Nephron (organoid): ENCODE data around the gene CLCA1.

Experiments
- H3K27ac Mint-ChIP-seq, 3 experiments: 2 replicates each; pipeline ENCODE4 v1.8.0; 2020; ENCODE audit warnings: mixed read lengths in 3 of 3, mild to moderate bottlenecking in 2 of 3, moderate library complexity in 1 of 3
- H3K27me3 Mint-ChIP-seq: 2 replicates; pipeline ENCODE4 v1.8.0; 2021; ENCODE audit warnings: low read depth, mild to moderate bottlenecking, moderate library complexity, mixed read lengths
- H3K36me3 Mint-ChIP-seq: 2 replicates; pipeline ENCODE4 v1.8.0; 2020; ENCODE audit warnings: low read depth, mixed read lengths
- H3K4me1 Mint-ChIP-seq: 2 replicates; pipeline ENCODE4 v1.8.0; 2020; ENCODE audit warnings: mixed read lengths
- H3K4me3 Mint-ChIP-seq, 3 experiments: 2 replicates each; pipeline ENCODE4 v1.8.0; 2020; ENCODE audit warnings: mild to moderate bottlenecking in 3 of 3, mixed read lengths in 3 of 3, moderate library complexity in 2 of 3
- H3K9me3 Mint-ChIP-seq: 2 replicates; pipeline ENCODE4 v1.8.0; 2020; ENCODE audit warnings: mixed read lengths
- TF ChIP-seq, protein P1 (sequence below), 3 experiments: fragments of 200-600 bp; sonication (generic); IDR thresholded peaks; one replicate each; pipeline ENCODE4 v1.5.0; 2021; ENCODE audit warnings: antibody characterized with exemption in 3 of 3; ENCODE audit not compliant: unreplicated experiment in 3 of 3

Gene CLCA1

DNA sequence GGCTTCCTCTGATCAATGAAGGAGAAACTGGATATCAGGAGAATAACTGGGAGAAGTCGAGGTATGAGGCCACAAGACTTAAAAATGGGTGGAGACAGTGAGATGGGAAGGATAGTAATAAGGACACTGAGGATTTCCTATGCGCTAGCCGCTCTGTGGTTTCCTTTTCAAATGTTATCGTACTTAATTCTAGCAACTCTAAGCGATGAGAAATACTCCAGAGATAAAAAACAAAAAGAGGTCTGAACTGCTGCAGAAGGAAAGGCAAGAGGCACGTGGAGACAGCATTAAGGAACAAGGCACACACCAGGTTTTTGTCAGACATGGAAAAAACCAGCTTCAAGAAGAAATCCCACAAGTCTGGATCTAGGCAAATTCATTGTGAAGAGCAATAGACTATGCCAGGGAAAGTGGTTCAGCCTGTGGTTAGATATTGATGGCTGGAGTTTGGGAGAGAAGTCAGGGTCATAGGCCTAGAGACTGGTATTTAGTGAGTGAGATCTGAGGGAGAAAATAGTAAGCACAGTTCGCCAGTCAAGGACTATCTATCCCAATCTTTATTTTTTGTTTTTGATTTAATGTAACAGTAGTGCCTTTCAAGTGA lies 39.5 kb upstream of the CLCA1 start:
- H3K4me3 Mint-ChIP-seq, result no peak overlapping the region
- no peaks in the 10 kb centered on the region for H3K36me3 Mint-ChIP-seq
- no peak overlapping the region for H3K27ac Mint-ChIP-seq
- H3K9me3 Mint-ChIP-seq, result no peaks in the 10 kb centered on the region
- H3K4me1 Mint-ChIP-seq, result no peaks in the 10 kb centered on the region
- no peaks in the 10 kb centered on the region for H3K27me3 Mint-ChIP-seq
- TF ChIP-seq, protein P1, sequence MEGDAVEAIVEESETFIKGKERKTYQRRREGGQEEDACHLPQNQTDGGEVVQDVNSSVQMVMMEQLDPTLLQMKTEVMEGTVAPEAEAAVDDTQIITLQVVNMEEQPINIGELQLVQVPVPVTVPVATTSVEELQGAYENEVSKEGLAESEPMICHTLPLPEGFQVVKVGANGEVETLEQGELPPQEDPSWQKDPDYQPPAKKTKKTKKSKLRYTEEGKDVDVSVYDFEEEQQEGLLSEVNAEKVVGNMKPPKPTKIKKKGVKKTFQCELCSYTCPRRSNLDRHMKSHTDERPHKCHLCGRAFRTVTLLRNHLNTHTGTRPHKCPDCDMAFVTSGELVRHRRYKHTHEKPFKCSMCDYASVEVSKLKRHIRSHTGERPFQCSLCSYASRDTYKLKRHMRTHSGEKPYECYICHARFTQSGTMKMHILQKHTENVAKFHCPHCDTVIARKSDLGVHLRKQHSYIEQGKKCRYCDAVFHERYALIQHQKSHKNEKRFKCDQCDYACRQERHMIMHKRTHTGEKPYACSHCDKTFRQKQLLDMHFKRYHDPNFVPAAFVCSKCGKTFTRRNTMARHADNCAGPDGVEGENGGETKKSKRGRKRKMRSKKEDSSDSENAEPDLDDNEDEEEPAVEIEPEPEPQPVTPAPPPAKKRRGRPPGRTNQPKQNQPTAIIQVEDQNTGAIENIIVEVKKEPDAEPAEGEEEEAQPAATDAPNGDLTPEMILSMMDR (IDR thresholded peaks at IDR 0.05; ENCODE audit: unreplicated experiment in 3 of 3), result no peak

DNA sequence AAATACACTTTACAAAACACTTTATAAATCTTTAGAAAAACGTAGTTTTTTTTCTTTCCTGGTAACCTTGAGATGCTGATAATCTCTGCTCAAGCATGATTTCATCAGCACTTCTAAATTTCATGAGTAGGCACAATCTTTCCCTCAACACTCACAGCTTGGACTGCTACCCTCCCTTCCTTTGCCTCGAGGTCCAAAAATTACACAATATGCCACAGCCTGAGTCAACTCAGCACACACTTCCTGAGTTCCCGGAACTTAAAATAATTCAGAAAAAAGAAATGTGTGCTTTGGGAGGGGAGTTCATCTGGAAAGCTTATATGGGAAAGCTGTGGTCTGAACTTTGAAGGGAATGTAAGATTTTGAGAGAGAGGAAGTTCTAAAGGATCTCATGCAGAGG lies 38.9 kb upstream of the CLCA1 start:
- Mint-ChIP-seq H3K9me3 (no peaks in the 10 kb centered on the region), H3K27ac (no peak overlapping the region), H3K4me1 (no peaks in the 10 kb centered on the region), H3K36me3 (no peaks in the 10 kb centered on the region), H3K27me3 (no peaks in the 10 kb centered on the region), H3K4me3 (no peak overlapping the region)
- TF ChIP-seq, protein P1 (IDR thresholded peaks at IDR 0.05; ENCODE audit: unreplicated experiment in 3 of 3), result no peak

DNA sequence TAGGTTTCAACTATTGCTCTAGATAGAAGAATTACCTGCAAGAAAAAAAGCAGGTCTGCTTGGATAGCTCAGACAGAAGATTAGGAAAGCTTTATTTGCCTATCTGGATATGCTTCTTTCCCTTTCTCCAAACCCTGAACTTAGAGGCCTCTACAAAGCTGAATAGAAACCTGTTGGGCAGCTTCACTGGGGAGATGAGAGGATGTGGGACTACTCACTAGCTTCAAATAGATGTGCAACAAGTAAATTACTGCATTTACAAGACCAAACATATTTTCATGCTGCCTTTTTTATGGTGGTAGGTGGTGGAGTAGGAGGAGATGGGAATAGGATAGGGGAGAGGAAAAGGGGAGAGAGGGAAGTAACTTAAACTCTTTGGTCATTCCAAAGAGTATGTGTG lies 38.4 kb upstream of the CLCA1 start:
- Mint-ChIP-seq H3K9me3 (no peaks in the 10 kb centered on the region), H3K27me3 (no peaks in the 10 kb centered on the region), H3K36me3 (no peaks in the 10 kb centered on the region), H3K4me3 (no peak overlapping the region), H3K27ac (no peak overlapping the region), H3K4me1 (no peaks in the 10 kb centered on the region)
- TF ChIP-seq, protein P1 (IDR thresholded peaks at IDR 0.05; ENCODE audit: unreplicated experiment in 3 of 3), result no peak

DNA sequence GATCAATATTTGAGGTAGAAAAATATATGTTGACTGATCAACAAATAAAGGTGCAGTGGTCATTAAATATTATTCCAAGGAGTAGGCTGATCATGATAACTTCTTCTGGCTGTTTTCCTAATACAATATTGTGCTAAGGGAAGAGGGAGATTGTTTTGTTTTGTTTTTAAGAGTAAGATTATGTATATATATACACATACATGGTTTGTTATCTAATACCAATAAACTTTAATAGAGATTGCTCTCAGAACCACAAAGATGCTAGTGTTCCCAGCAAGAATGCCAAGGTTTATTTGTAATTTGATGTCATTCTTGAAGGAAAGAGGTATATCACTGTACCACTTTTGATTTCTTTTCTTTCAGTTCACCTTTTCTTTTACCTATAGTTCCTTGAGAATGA lies 34.7 kb upstream of the CLCA1 start:
- H3K27me3 Mint-ChIP-seq, result peaks cover 6% of the 10 kb centered on the region
- no peak overlapping the region for H3K27ac Mint-ChIP-seq
- TF ChIP-seq, protein P1 (IDR thresholded peaks at IDR 0.05; ENCODE audit: unreplicated experiment in 3 of 3), result no peak
- no peaks in the 10 kb centered on the region for H3K36me3 Mint-ChIP-seq
- H3K9me3 Mint-ChIP-seq, result no peaks in the 10 kb centered on the region
- peaks cover 3% of the 10 kb centered on the region for H3K4me1 Mint-ChIP-seq
- H3K4me3 Mint-ChIP-seq, result no peak overlapping the region

DNA sequence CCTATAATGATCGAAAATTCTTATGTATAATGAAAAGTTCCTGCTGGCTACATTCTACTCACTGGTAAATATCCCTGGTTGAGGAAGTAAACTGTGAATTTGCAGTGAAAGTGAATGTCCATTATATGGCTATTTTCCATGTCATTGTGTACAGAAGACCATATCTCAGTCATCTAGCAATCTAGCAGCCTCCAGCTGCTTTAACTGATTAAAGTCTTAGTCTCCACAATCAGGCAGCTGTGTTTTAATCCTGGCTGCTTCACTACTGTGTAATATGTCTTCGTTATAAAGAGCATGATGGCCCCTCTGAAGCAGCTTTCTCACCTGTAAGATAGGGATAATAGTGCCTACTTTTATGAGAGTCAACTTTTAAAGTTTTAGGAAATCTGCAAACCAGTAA lies 33.4 kb upstream of the CLCA1 start:
- Mint-ChIP-seq H3K4me1 (peaks cover 3% of the 10 kb centered on the region), H3K4me3 (no peak overlapping the region), H3K27ac (no peak overlapping the region), H3K9me3 (no peaks in the 10 kb centered on the region), H3K27me3 (peaks cover 6% of the 10 kb centered on the region), H3K36me3 (no peaks in the 10 kb centered on the region)
- TF ChIP-seq, protein P1 (IDR thresholded peaks at IDR 0.05; ENCODE audit: unreplicated experiment in 3 of 3), result no peak

DNA sequence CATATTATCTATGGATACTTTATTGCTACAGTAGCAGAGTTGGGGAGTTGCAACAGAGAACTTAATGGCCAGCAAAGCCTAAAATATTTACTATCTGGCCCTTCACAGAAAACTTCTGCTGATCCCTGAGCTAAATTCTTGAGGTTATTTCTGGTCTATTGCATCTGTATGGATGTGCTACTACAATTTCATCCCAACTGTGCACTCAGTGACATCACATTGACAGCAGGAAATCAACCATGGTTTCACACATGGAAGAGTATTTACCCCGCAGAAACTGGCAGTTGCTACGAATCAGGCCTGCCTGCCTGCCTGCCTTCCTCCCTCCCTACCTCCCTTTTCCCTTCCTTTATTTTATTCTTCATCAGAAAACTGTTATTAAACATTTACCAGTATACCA lies 32.7 kb upstream of the CLCA1 start:
- Mint-ChIP-seq H3K9me3 (no peaks in the 10 kb centered on the region), H3K4me1 (peaks cover 3% of the 10 kb centered on the region), H3K4me3 (no peak overlapping the region), H3K36me3 (no peaks in the 10 kb centered on the region), H3K27ac (no peak overlapping the region), H3K27me3 (peaks cover 6% of the 10 kb centered on the region)
- TF ChIP-seq, protein P1 (IDR thresholded peaks at IDR 0.05; ENCODE audit: unreplicated experiment in 3 of 3), result no peak
